Tibial nerve (tissue), 4 donors: ENCODE data around the gene SEPTIN11.

Experiments
- CTCF ChIP-seq, 5 experiments: fragments of 200-600 bp in 3 of 5; fragments of 450-650 bp in 2 of 5; sonication (generic) in 3 of 5; IDR thresholded peaks; one replicate each; pipeline ENCODE4 v1.5.1; 2016 to 2019; ENCODE audit warnings: antibody characterized with exemption in 5 of 5, mild to moderate bottlenecking in 3 of 5, moderate library complexity in 2 of 5
- EP300 ChIP-seq, 2 donors: sonication (generic); formaldehyde crosslinking; IDR thresholded peaks; one replicate each; pipeline ENCODE4 v1.6.1; 2017; ENCODE audit warnings: antibody characterized with exemption in 2 of 2, mild to moderate bottlenecking in 1 of 2
- POLR2A ChIP-seq, 2 donors: fragments of 450-650 bp; IDR thresholded peaks; one replicate each; pipeline ENCODE4 v1.6.1; 2017; ENCODE audit warnings: antibody characterized with exemption in 2 of 2, mild to moderate bottlenecking in 2 of 2, moderate library complexity in 2 of 2

GRCh38 chr4:76953956-76954355, 4.4 kb downstream of the SEPTIN11 start:
- TF ChIP-seq CTCF (IDR thresholded peaks at IDR 0.05) (no peak), EP300 (IDR thresholded peaks at IDR 0.05) (no peak), POLR2A (IDR thresholded peaks at IDR 0.05) (no peak)
